HCT116 (cell line): ENCODE data around the gene PLOD1. TPM values are rescaled to one million over a fixed set of nuclear protein-coding genes. Genes with fewer than 3 reads are reported as not detected.

Source experiments
- ATAC-seq: fragments of 200-7000 bp; cut with Tn5 transposase; 2 replicates; pipeline ENCODE4 v1.9.1; 2020; ENCODE audit warnings: mild to moderate bottlenecking, moderate library complexity
- BruUV-seq: library from RNA; stranded (reverse); fragments of 400-500 nt; replicated peaks from 2 replicates; lab custom pipeline; 2021; lab: Mats Ljungman, UMichigan
- CTCF ChIA-PET: fragments of 300-600 bp; sonication (Branson Sonifier 250); formaldehyde crosslinking; loops from one replicate; lab custom pipeline; 2021; ENCODE audit warnings: antibody characterized with exemption; lab: Charles Lee
- POLR2A ChIA-PET: fragments of 300-600, 350-600 bp; sonication (Branson Sonifier 250); formaldehyde crosslinking; loops from one replicate; lab custom pipeline; 2021; ENCODE audit warnings: antibody characterized with exemption; lab: Charles Lee
- RAD21 ChIA-PET, 2 experiments: fragments of 300-600 bp; sonication (Branson Sonifier 250); formaldehyde crosslinking; loops; one replicate each; lab custom pipeline; 2023; ENCODE audit warnings: low total read pairs in 2 of 2; ENCODE audit not compliant: uncharacterized antibody in 2 of 2, unreplicated experiment in 2 of 2, low non-redundant PET in 1 of 2; lab: Charles Lee
- DNase-seq: peaks from one replicate; pipeline ENCODE4 v3.0.0-alpha.2; 2010; ENCODE audit warnings: low read depth, low spot score
- H2AFZ ChIP-seq: fragments of 200-600 bp; shearing (Covaris generic), sonication (generic); 2 replicates; pipeline ENCODE4 v1.6.1; 2017; ENCODE audit warnings: low read depth, mixed run types, mixed read lengths, antibody characterized with exemption, low read length; ENCODE audit not compliant: poor library complexity, severe bottlenecking
- H3K27ac ChIP-seq: 2 replicates; pipeline ENCODE4 v1.5.1; 2012; ENCODE audit warnings: low read depth, low read length
- H3K27me3 ChIP-seq: fragments of 200-600 bp; sonication (generic); 2 replicates; pipeline ENCODE4 v1.6.1; 2016; ENCODE audit warnings: mixed run types, low read length, mixed read lengths; ENCODE audit not compliant: insufficient read depth
- H3K36me3 ChIP-seq, 2 experiments: fragments of 200-500 bp in 1 of 2; fragments of 200-600 bp in 1 of 2; sonication (Bioruptor generic) in 1 of 2; sonication (generic) in 1 of 2; 2 replicates each; pipeline versions ENCODE4 v1.5.1 to v1.6.1; 2014 to 2016; ENCODE audit warnings: low read length in 2 of 2, inconsistent platforms in 1 of 2, mixed read lengths in 1 of 2, mixed run types in 1 of 2; ENCODE audit not compliant: insufficient read depth in 2 of 2, control insufficient read depth in 1 of 2
- H3K4me1 ChIP-seq, 2 experiments: fragments of 200-600 bp in 1 of 2; sonication (generic) in 1 of 2; 2 replicates each; pipeline versions ENCODE4 v1.5.1 to v1.6.1; 2012 to 2017; ENCODE audit warnings: low read length in 2 of 2, inconsistent platforms in 1 of 2, mild to moderate bottlenecking in 1 of 2, mixed read lengths in 1 of 2, mixed run types in 1 of 2, moderate library complexity in 1 of 2; ENCODE audit not compliant: insufficient read depth in 2 of 2, control insufficient read depth in 1 of 2
- H3K4me2 ChIP-seq: fragments of 200-600 bp; sonication (generic); 2 replicates; pipeline ENCODE4 v1.6.1; 2017; ENCODE audit warnings: mixed run types, low read length, mixed read lengths
- H3K4me3 ChIP-seq, 2 experiments: fragments of 200-600 bp in 1 of 2; sonication (generic) in 1 of 2; replicated peaks in 1 of 2; 2 replicates each; pipeline ENCODE4 v1.5.1; 2011 to 2016; ENCODE audit warnings: low read length in 2 of 2, control low read depth in 1 of 2, low read depth in 1 of 2, mild to moderate bottlenecking in 1 of 2, mixed read lengths in 1 of 2, mixed run types in 1 of 2
- H3K79me2 ChIP-seq: fragments of 200-600 bp; sonication (generic); 2 replicates; pipeline ENCODE4 v1.6.1; 2017; ENCODE audit warnings: mild to moderate bottlenecking, mixed run types, low read length, moderate library complexity, mixed read lengths; ENCODE audit not compliant: insufficient read depth
- H3K9ac ChIP-seq: fragments of 200-600 bp; sonication (generic); 2 replicates; pipeline ENCODE4 v1.6.1; 2016; ENCODE audit warnings: low read length, mixed read lengths
- H3K9me2 ChIP-seq: fragments of 200-600 bp; sonication (generic), shearing (Covaris generic); 2 replicates; pipeline ENCODE4 v1.6.1; 2017; ENCODE audit warnings: mixed run types, mild to moderate bottlenecking, moderate library complexity; ENCODE audit not compliant: insufficient read depth
- H3K9me3 ChIP-seq, 2 experiments: fragments of 200-500 bp in 1 of 2; fragments of 200-600 bp in 1 of 2; sonication (Bioruptor generic) in 1 of 2; sonication (generic) in 1 of 2; 2 replicates each; pipeline ENCODE4 v1.6.1; 2014 to 2017; ENCODE audit warnings: low read length in 2 of 2, mixed read lengths in 2 of 2, inconsistent platforms in 1 of 2, low read depth in 1 of 2, mild to moderate bottlenecking in 1 of 2, mixed run types in 1 of 2, moderate library complexity in 1 of 2; ENCODE audit not compliant: control insufficient read depth in 1 of 2, insufficient read depth in 1 of 2
- H4K20me1 ChIP-seq: fragments of 200-600 bp; sonication (generic), shearing (Covaris generic); 2 replicates; pipeline ENCODE4 v1.6.1; 2017; ENCODE audit warnings: mixed run types, mild to moderate bottlenecking, moderate library complexity; ENCODE audit not compliant: insufficient read depth
- CBX3 ChIP-seq: IDR thresholded peaks from 2 replicates; pipeline ENCODE4 v1.6.1; 2012; ENCODE audit warnings: low read depth
- CEBPB ChIP-seq: IDR thresholded peaks from 2 replicates; pipeline ENCODE4 v1.6.1; 2012; ENCODE audit warnings: low read depth
- CTCF ChIP-seq, 3 experiments: fragments of 200-600 bp in 1 of 3; sonication (generic) in 1 of 3; IDR thresholded peaks in 2 of 3; conservative IDR thresholded peaks in 1 of 3; 2 replicates each; pipeline ENCODE4 v1.5.1; 2012 to 2017; ENCODE audit warnings: low read depth in 2 of 3, low read length in 2 of 3, antibody characterized with exemption in 1 of 3, borderline replicate concordance in 1 of 3, control low read depth in 1 of 3, mild to moderate bottlenecking in 1 of 3, mixed read lengths in 1 of 3, mixed run types in 1 of 3, moderate library complexity in 1 of 3; ENCODE audit not compliant: insufficient read depth in 1 of 3
- EGR1 ChIP-seq: IDR thresholded peaks from 2 replicates; pipeline ENCODE4 v1.6.1; 2012; ENCODE audit warnings: low read depth
- ELF1 ChIP-seq: IDR thresholded peaks from 2 replicates; pipeline ENCODE4 v1.6.1; 2012; ENCODE audit warnings: low read depth, borderline replicate concordance
- EZH2 ChIP-seq: fragments of 200-600 bp; sonication (generic); IDR thresholded peaks from 2 replicates; pipeline ENCODE4 v1.6.1; 2017; ENCODE audit warnings: antibody characterized with exemption, mixed run types
- EZH2phosphoT487 ChIP-seq: fragments of 200-600 bp; IDR thresholded peaks from 2 replicates; pipeline ENCODE4 v1.6.1; 2018; ENCODE audit warnings: antibody characterized with exemption, borderline replicate concordance
- FOSL1 ChIP-seq: IDR thresholded peaks from 2 replicates; pipeline ENCODE4 v1.6.1; 2012; ENCODE audit warnings: low read depth
- POLR2A ChIP-seq: IDR thresholded peaks from 2 replicates; pipeline ENCODE4 v1.7.0; 2011; ENCODE audit warnings: borderline replicate concordance; ENCODE audit not compliant: insufficient read depth, insufficient read length; ENCODE audit errors: extremely low read depth
- RAD21 ChIP-seq: IDR thresholded peaks from 2 replicates; pipeline ENCODE4 v1.6.1; 2012; ENCODE audit warnings: low read depth, mild to moderate bottlenecking
- SIN3A ChIP-seq: IDR thresholded peaks from 2 replicates; pipeline ENCODE4 v1.6.1; 2012; ENCODE audit warnings: low read depth
- SP1 ChIP-seq: IDR thresholded peaks from 2 replicates; pipeline ENCODE4 v1.6.1; 2012; ENCODE audit warnings: low read depth
- SRF ChIP-seq: IDR thresholded peaks from 2 replicates; pipeline ENCODE4 v1.6.1; 2012; ENCODE audit warnings: low read depth
- TCF7L2 ChIP-seq: IDR thresholded peaks from 2 replicates; pipeline ENCODE4 v1.7.0; 2011; ENCODE audit warnings: borderline replicate concordance, inconsistent platforms; ENCODE audit not compliant: insufficient read depth, insufficient read length; ENCODE audit errors: extremely low read depth
- YY1 ChIP-seq: IDR thresholded peaks from 2 replicates; pipeline ENCODE4 v1.6.1; 2011; ENCODE audit warnings: low read length, low read depth, moderate library complexity, mild to moderate bottlenecking; ENCODE audit not compliant: insufficient replicate concordance; ENCODE audit errors: extremely low read depth
- intact Hi-C: fragments of 100-400 bp; cut with micrococcal nuclease; formaldehyde crosslinking; loops from 2 replicates; pipeline ENCODE4 v1.10.0; 2022
- total RNA-seq: library from RNA; stranded (reverse); gene quantifications from one replicate; pipeline ENCODE4 v1.2.1, GENCODE V29; 2021; ENCODE audit not compliant: unreplicated experiment
- TF ChIP-seq, protein P1 (sequence below): IDR thresholded peaks from 2 replicates; pipeline ENCODE4 v1.6.1; 2011; ENCODE audit warnings: mild to moderate bottlenecking, low read length, moderate library complexity; ENCODE audit not compliant: insufficient replicate concordance; ENCODE audit errors: extremely low read depth

PLOD1 gene
- total RNA-seq, 1 experiment from 2014 or later: 175 TPM

DNA sequence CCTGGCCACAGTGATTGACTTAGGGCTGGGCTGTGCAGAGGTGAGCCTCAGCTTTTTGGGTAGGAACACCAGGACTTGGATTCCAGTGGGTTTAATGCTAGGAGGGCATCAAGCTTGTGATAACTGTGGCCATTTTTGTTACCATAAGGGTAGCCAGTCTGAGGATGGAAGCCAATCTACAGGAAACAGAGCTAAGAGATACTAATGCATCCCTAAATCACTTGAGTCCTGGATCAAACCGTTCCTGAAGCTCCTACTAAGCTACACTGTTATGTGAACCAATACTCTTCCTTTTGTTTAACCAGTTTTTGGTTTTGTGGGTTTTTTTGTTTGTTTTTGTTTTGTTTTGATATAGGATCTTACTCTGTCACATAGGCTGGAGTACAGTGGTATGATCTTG, 20.5 kb upstream of the PLOD1 start:
- no peaks in the 10 kb centered on the region for H3K27me3 ChIP-seq
- no peak overlapping the region for H2AFZ ChIP-seq
- H3K4me2 ChIP-seq: no peak overlapping the region
- no peaks in the 10 kb centered on the region for H4K20me1 ChIP-seq
- ChIA-PET POLR2A (no interaction called here), CTCF (no interaction called here), RAD21 (no interaction called here)
- intact Hi-C loops: no loop called here
- H3K36me3 ChIP-seq: peaks cover 2 to 4% of the 10 kb centered on the region in 2 experiments; a peak in 1 of 4 replicates
- no peaks in the 10 kb centered on the region for H3K9me2 ChIP-seq
- ATAC-seq: no peak
- no peak overlapping the region; the same call in 1 of the 2 replicates for H3K9ac ChIP-seq
- no peaks in the 10 kb centered on the region for H3K9me3 ChIP-seq
- H3K79me2 ChIP-seq: no peaks in the 10 kb centered on the region
- TF ChIP-seq EZH2phosphoT487 (no peak), EGR1 (no peak), POLR2A (no peak)
- H3K27ac ChIP-seq: no peak overlapping the region
- H3K4me1 ChIP-seq: peaks cover 0 to 15% of the 10 kb centered on the region in 2 experiments; a peak in 2 of 4 replicates
- no peak for DNase-seq
- no TSS peak for BruUV-seq
- no peak overlapping the region for H3K4me3 ChIP-seq

DNA sequence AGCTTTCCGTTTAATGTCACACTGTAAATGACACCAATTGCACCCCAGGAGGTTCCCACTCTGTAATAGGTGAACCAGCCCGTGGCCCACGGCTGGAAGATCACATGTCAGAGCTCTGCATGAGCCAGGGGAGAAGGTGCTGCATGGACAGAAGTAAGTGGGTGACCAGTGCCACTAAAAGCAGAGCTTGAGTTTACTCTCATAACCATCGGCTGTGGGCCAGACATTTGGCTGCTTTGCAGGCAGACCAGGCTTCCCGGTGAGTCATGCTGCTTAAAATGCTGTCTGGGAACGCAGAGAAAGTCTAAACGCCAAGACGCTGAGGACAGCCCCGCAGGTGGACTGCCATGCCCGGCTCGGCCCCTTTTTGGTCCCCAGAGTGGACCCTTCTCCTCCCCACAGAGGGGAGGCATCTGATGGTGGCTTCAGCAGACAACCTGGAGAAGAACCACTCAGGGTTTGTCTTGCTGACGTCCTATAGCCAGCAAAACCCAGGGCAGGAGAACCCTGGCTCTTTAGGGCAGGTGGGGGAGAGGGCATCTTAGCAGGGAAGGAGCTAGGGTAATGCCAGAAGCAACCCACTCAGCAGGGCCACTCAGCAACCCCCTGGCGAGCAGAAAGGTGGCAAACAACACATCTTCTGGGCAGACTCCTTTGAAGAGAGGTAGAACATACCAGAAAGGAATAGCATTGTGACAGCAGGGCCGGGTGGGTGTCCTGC, 15.6 kb upstream of the PLOD1 start:
- CTCF ChIA-PET: no interaction called here
- RAD21 ChIA-PET: no interaction called here
- TF ChIP-seq FOSL1 (no peak), EGR1 (no peak), SP1 (no peak), TCF7L2 (no peak), CBX3 (no peak), EZH2 (no peak), CTCF (IDR thresholded peaks at IDR 0.05 in 2 of 3, conservative IDR thresholded peaks at IDR 0.05 in 1 of 3; ENCODE audit: borderline replicate concordance in 1 of 3, insufficient read depth in 1 of 3, low read depth in 2 of 3, low read length in 2 of 3) (no peak), YY1 (no peak), ELF1 (no peak), RAD21 (no peak), EZH2phosphoT487 (no peak), SIN3A (no peak), CEBPB (no peak), SRF (no peak)
- TF ChIP-seq, protein P1, sequence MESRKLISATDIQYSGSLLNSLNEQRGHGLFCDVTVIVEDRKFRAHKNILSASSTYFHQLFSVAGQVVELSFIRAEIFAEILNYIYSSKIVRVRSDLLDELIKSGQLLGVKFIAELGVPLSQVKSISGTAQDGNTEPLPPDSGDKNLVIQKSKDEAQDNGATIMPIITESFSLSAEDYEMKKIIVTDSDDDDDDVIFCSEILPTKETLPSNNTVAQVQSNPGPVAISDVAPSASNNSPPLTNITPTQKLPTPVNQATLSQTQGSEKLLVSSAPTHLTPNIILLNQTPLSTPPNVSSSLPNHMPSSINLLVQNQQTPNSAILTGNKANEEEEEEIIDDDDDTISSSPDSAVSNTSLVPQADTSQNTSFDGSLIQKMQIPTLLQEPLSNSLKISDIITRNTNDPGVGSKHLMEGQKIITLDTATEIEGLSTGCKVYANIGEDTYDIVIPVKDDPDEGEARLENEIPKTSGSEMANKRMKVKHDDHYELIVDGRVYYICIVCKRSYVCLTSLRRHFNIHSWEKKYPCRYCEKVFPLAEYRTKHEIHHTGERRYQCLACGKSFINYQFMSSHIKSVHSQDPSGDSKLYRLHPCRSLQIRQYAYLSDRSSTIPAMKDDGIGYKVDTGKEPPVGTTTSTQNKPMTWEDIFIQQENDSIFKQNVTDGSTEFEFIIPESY: no peak

More for the DNA sequence above, 15.6 kb upstream of the PLOD1 start:
- no peak overlapping the region for H3K9ac ChIP-seq
- no peaks in the 10 kb centered on the region for H3K9me2 ChIP-seq
- H3K4me2 ChIP-seq: no peak overlapping the region
- no peak for ATAC-seq
- no peaks in the 10 kb centered on the region for H3K9me3 ChIP-seq
- H3K4me3 ChIP-seq: no peak overlapping the region
- BruUV-seq: no TSS peak
- intact Hi-C loops: no loop called here
- DNase-seq: no peak
- no peaks in the 10 kb centered on the region for H4K20me1 ChIP-seq
- peaks cover 37% of the 10 kb centered on the region for H3K79me2 ChIP-seq
- no peaks in the 10 kb centered on the region for H3K27me3 ChIP-seq
- POLR2A ChIA-PET: interaction anchor here (1.0 to 2.8 kb wide), 2 partner anchors 9 to 11 kb away, joined by 8 to 17 read pairs; no protein-coding TSS in a partner anchor
- H3K36me3 ChIP-seq: peaks cover 25 to 31% of the 10 kb centered on the region in 2 experiments
- no peak overlapping the region for H2AFZ ChIP-seq
- H3K4me1 ChIP-seq: peaks cover 0 to 8% of the 10 kb centered on the region in 2 experiments; a peak in 2 of 4 replicates
- no peak overlapping the region for H3K27ac ChIP-seq
